Fibroblast of mammary gland (primary cell): ENCODE results near the gene GBGT1.
A peak's percentile ranks its signal among the peaks of the same experiment; 100 is the strongest.

ENCODE experiments used
- DNase-seq: peaks from one replicate; pipeline ENCODE4 v3.0.0-alpha.2; 2010; ENCODE audit warnings: low read depth
- H3K4me3 ChIP-seq: 2 replicates; pipeline ENCODE4 v1.5.1; 2011; ENCODE audit warnings: low read depth, mild to moderate bottlenecking, low read length, moderate library complexity; ENCODE audit not compliant: control insufficient read depth
- TF ChIP-seq, protein P1 (sequence below): conservative IDR thresholded peaks from 2 replicates; pipeline ENCODE4 v1.5.1; 2011; ENCODE audit warnings: low read depth, low read length, inconsistent platforms; ENCODE audit not compliant: control insufficient read depth, insufficient read depth

Gene GBGT1

DNA sequence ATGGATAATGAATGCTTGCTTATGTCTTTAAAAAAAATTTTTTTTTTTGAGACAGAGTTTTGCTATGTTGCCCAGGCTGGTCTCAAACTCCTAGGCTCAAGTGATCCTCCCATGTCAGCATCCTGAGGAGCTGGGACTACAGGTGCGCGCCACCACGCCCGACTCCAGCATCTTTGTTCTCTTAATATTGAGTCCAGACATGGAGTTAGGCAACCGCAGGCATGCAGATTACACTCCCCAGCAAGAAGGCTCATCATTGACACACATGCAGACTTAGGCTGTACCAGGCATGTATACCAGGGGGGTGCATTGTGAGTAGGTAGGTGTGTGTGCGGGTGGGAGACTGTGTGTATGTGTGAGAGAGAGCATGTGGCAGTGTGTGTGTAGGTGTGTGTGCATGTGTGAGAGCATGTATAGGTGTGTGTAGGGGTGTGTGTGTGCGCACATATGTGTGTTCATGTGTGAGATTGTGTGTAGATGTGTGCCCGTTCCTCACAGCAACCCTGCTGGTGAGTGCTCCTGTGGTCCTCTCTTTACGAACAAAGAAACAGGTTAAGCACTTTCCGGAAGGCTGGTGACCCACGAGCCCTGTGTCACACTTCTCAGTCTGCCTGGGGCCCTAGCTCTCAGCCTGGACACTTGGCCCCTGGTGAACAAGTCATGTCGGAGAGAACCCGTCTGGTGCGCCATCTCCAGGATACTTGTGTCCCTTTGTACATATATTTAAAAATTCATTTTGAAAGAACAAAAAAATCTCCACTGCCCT is 39.2 kb upstream of the GBGT1 start:
- DNase-seq, result no peak
- H3K4me3 ChIP-seq, result no peak overlapping the region
- TF ChIP-seq, protein P1, sequence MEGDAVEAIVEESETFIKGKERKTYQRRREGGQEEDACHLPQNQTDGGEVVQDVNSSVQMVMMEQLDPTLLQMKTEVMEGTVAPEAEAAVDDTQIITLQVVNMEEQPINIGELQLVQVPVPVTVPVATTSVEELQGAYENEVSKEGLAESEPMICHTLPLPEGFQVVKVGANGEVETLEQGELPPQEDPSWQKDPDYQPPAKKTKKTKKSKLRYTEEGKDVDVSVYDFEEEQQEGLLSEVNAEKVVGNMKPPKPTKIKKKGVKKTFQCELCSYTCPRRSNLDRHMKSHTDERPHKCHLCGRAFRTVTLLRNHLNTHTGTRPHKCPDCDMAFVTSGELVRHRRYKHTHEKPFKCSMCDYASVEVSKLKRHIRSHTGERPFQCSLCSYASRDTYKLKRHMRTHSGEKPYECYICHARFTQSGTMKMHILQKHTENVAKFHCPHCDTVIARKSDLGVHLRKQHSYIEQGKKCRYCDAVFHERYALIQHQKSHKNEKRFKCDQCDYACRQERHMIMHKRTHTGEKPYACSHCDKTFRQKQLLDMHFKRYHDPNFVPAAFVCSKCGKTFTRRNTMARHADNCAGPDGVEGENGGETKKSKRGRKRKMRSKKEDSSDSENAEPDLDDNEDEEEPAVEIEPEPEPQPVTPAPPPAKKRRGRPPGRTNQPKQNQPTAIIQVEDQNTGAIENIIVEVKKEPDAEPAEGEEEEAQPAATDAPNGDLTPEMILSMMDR, result no peak

- DNase-seq, result no peak
- H3K4me3 ChIP-seq, result no peak overlapping the region
- TF ChIP-seq, protein P1, result no peak
Measured at GRCh38 chr9:133202145-133202513, 38.4 kb upstream of the GBGT1 start.

DNA sequence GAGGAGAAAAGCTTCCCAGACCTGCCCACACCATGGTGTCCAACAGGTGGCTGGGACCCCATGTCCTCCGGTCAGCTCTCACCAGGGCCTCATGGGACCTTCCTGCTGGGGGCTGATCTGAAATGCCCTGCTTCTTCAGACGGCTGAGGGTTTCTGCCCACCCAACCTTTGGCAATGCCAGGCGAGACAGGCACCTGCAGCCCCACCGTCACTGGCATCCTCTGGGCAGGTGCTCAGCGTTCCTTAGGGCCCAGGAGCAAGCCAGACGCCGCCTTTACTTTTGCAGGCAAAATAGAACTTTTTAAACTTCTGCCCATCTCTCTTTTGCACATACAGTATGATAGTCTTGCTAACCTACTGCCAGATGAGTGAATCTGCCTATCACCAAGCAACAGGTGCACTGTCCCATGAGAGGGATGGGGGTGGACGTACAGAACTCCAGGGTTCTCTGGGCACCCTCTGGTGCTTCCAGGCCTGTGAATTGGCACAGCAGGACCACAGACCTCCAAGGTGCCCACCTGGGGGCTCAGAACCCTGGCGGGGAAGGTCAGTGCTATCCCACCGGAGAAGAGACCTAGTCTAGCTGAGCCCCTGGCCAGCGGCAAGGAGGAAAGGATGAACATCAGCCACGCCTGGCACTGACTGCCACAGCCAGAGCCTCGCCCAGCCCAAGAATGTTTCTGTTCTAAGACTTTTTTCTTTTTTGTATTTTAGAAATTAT is 37.9 kb upstream of the GBGT1 start:
- TF ChIP-seq, protein P1, result no peak
- H3K4me3 ChIP-seq, result no peak overlapping the region
- no peak for DNase-seq

DNA sequence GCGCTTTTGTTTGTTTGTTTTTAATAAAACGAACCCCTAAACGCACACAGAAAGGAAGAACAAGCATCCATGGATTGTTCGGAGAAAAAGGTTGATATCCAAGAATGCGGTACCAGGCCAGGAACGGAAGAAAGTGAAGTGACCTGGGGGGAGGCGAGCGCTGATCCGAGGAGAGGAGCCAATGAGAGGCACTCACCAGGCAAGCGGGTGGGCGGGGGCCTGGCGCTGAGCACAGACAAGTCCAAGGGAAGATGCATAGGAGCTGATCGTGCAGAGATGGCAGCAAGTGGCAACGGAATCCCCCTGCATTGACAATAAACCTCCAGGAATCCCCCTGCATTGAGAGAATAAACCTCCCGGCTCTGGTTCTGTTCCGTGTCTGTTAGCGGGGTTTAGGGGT is 36.9 kb upstream of the GBGT1 start:
- TF ChIP-seq, protein P1, result no peak
- no peak for DNase-seq
- H3K4me3 ChIP-seq, result no peak overlapping the region

GRCh38 chr9:133199648-133200321 is 36.1 kb upstream of the GBGT1 start:
- no peak overlapping the region for H3K4me3 ChIP-seq
- TF ChIP-seq, protein P1, result no peak
- peak; percentile 11 for DNase-seq

DNA sequence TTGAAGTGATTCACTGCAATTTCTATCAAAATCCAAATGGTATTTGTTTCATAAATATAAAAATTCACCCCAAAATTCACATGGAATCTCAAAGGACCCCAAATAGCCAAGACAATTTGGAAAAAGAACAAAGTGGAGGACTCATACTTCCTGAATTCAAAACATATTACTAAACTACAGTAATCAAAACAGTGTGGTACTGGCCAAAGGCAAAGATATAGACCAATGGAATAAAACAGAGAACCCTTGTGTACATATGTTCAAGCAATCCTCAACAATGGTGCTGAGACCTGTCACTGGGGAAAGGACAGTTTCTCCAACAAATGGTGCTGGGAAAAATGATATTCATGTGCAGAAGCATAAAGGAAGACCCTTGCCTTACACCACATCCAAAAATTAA is 31.3 kb upstream of the GBGT1 start:
- TF ChIP-seq, protein P1, result no peak
- DNase-seq, result no peak

More for the DNA sequence above, 31.3 kb upstream of the GBGT1 start:
- no peak overlapping the region for H3K4me3 ChIP-seq
